ENCODE results near the gene ZNF205. TPM values are rescaled to one million over a fixed set of nuclear protein-coding genes. Genes with fewer than 3 reads are reported as not detected.
"Not testable (repeated sequence)": the region's sequence is repeated elsewhere in the genome, so short reads cannot be mapped to it uniquely, and the experiment has no call there.

ZNF205 gene
- total RNA-seq, 1 donor from 2014 or later: 5.4 TPM

GRCh38 chr16:3073448-3073847, 38.9 kb upstream of the ZNF205 start:
- Histone ChIP-seq H3K4me2 (no peak overlapping the region), H3K27me3 (no peaks in the 10 kb centered on the region), H3K36me3 (no peaks in the 10 kb centered on the region), H3F3A (ENCODE audit: low read depth) (no peaks in the 10 kb centered on the region), H2AFZ (replicated peaks) (no peak overlapping the region), H4K20me1 (ENCODE audit: low read depth) (no peaks in the 10 kb centered on the region), H3K9me3 (ENCODE audit: low read depth) (no peaks in the 10 kb centered on the region), H3K4me1 (no peaks in the 10 kb centered on the region), H3K79me2 (ENCODE audit: low read depth) (no peaks in the 10 kb centered on the region), H3K4me3 (no peak overlapping the region), H3K27ac (no peak overlapping the region), H3K9ac (no peak overlapping the region)
- H3K36me3 Mint-ChIP-seq: no peaks in the 10 kb centered on the region
- H3K27me3 Mint-ChIP-seq (ENCODE audit: insufficient read depth, low read depth): peaks cover 17% of the 10 kb centered on the region
- H3K9me3 Mint-ChIP-seq: no peaks in the 10 kb centered on the region
- DNase-seq (ENCODE audit: low spot score): no peak
- H3K27ac Mint-ChIP-seq: no peak overlapping the region
- no peak for TF ChIP-seq CTCF (IDR thresholded peaks at IDR 0.05)
- TF ChIP-seq EZH2phosphoT487 (IDR thresholded peaks at IDR 0.05): no peak
- TF ChIP-seq EZH2 (IDR thresholded peaks at IDR 0.05): no peak
- H3K4me3 Mint-ChIP-seq: no peak overlapping the region
- peaks cover 9% of the 10 kb centered on the region for H3K4me1 Mint-ChIP-seq

GRCh38 chr16:3074860-3075522, 37.4 kb upstream of the ZNF205 start:
- no peaks in the 10 kb centered on the region for H3K36me3 ChIP-seq
- H3K4me1 Mint-ChIP-seq: peaks cover 9% of the 10 kb centered on the region

GRCh38 chr16:3075523-3075915, 36.9 kb upstream of the ZNF205 start:
- H3K36me3 ChIP-seq: no peaks in the 10 kb centered on the region
- H4K20me1 ChIP-seq (ENCODE audit: low read depth): no peaks in the 10 kb centered on the region
- no peak for TF ChIP-seq EZH2 (IDR thresholded peaks at IDR 0.05)
- no peak for TF ChIP-seq EZH2phosphoT487 (IDR thresholded peaks at IDR 0.05)
- no peak for TF ChIP-seq CTCF (IDR thresholded peaks at IDR 0.05)
- no peak overlapping the region for H3K27ac ChIP-seq
- H3K9me3 ChIP-seq (ENCODE audit: low read depth): no peaks in the 10 kb centered on the region
- H3K4me3 Mint-ChIP-seq: no peak overlapping the region
- H3K4me1 Mint-ChIP-seq: peaks cover 9% of the 10 kb centered on the region
- H3K9me3 Mint-ChIP-seq: no peaks in the 10 kb centered on the region
- H3K27ac Mint-ChIP-seq: no peak overlapping the region
- no peaks in the 10 kb centered on the region for H3K36me3 Mint-ChIP-seq
- H3K4me1 ChIP-seq: no peaks in the 10 kb centered on the region
- H2AFZ ChIP-seq (replicated peaks): no peak overlapping the region
- H3K27me3 Mint-ChIP-seq (ENCODE audit: insufficient read depth, low read depth): peaks cover 12% of the 10 kb centered on the region
- H3K4me3 ChIP-seq: no peak overlapping the region
- H3F3A ChIP-seq (ENCODE audit: low read depth): no peaks in the 10 kb centered on the region
- no peak overlapping the region for H3K4me2 ChIP-seq
- no peak overlapping the region for H3K9ac ChIP-seq
- no peaks in the 10 kb centered on the region for H3K79me2 ChIP-seq (ENCODE audit: low read depth)
- no peaks in the 10 kb centered on the region for H3K27me3 ChIP-seq
- no peak for DNase-seq (ENCODE audit: low spot score)

More at GRCh38 chr16:3074860-3075522, 37.4 kb upstream of the ZNF205 start:
- H2AFZ ChIP-seq (replicated peaks): no peak overlapping the region
- Mint-ChIP-seq H3K9me3 (no peaks in the 10 kb centered on the region), H3K27ac (no peak overlapping the region), H3K36me3 (no peaks in the 10 kb centered on the region), H3K27me3 (ENCODE audit: insufficient read depth, low read depth) (peaks cover 15% of the 10 kb centered on the region), H3K4me3 (no peak overlapping the region)
- TF ChIP-seq EZH2 (IDR thresholded peaks at IDR 0.05): no peak
- no peaks in the 10 kb centered on the region for H4K20me1 ChIP-seq (ENCODE audit: low read depth)
- H3K9me3 ChIP-seq (ENCODE audit: low read depth): no peaks in the 10 kb centered on the region
- H3K4me1 ChIP-seq: no peaks in the 10 kb centered on the region
- no peak overlapping the region for H3K4me2 ChIP-seq
- H3K27me3 ChIP-seq: no peaks in the 10 kb centered on the region
- H3K79me2 ChIP-seq (ENCODE audit: low read depth): no peaks in the 10 kb centered on the region
- no peak overlapping the region for H3K9ac ChIP-seq
- DNase-seq (ENCODE audit: low spot score): no peak
- H3K4me3 ChIP-seq: no peak overlapping the region
- H3K27ac ChIP-seq: no peak overlapping the region
- H3F3A ChIP-seq (ENCODE audit: low read depth): no peaks in the 10 kb centered on the region

- not testable (repeated sequence) for H3K36me3 Mint-ChIP-seq; H3K9me3 ChIP-seq (ENCODE audit: low read depth); H3K27ac Mint-ChIP-seq; H4K20me1 ChIP-seq (ENCODE audit: low read depth); H3K27ac ChIP-seq; H3F3A ChIP-seq (ENCODE audit: low read depth); H3K4me1 ChIP-seq; H3K4me3 ChIP-seq; H3K4me2 ChIP-seq; H3K36me3 ChIP-seq; H3K9me3 Mint-ChIP-seq; DNase-seq (ENCODE audit: low spot score); H3K9ac ChIP-seq; H2AFZ ChIP-seq (replicated peaks); H3K27me3 ChIP-seq; H3K4me3 Mint-ChIP-seq; H3K79me2 ChIP-seq (ENCODE audit: low read depth)
- Mint-ChIP-seq H3K27me3 (ENCODE audit: insufficient read depth, low read depth) (peaks cover 12% of the 10 kb centered on the region), H3K4me1 (peaks cover 11% of the 10 kb centered on the region)
Measured at GRCh38 chr16:3075946-3076345, 36.4 kb upstream of the ZNF205 start.
